IPS-NIHi7 (cell line): Measurements from ENCODE around the gene NALCN.

Experiments
- DNase-seq: peaks from one replicate; pipeline ENCODE4 v3.0.0; 2012; ENCODE audit warnings: mixed read lengths; ENCODE audit errors: extremely low spot score

Gene NALCN

DNA sequence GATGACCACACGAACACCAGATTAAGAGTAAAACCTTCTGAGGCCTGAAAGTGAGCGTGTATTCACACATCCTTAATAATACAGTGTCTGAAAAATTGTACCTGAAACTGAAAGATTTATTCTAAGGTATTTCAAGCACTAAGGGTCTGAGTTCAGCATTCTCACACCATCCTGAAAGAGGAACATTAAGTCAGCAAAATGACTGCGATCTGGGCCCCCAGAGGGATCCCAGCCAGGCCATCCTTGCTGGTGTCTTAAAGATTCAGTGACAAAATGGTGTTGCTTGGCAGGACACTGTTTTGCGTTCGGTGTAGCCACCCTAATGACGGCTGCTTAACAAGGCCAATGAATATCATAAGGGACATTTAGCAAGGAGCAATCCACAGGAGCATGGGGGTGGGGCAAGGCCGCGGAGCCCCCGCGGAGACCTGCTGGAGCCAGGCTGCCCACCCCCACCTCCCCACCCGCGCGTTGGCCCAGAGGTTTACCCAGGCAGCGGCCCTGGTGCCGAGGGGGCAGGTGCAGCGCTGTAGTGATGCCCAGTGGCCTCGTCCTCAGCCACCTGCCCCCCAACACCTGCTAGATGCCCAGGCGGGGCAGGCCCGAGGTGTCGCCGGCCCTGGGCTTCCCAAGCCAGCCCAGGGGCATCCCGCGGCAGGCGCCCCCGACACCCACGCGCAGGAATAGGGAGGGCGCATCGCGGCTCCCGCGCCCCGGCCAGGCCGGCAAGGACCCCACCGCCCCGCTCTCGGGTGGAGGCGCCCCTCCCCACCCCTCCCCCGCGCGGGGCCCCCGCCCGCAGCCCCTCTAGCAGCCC, 742 bp downstream of the NALCN start:
- no peak for DNase-seq

DNA sequence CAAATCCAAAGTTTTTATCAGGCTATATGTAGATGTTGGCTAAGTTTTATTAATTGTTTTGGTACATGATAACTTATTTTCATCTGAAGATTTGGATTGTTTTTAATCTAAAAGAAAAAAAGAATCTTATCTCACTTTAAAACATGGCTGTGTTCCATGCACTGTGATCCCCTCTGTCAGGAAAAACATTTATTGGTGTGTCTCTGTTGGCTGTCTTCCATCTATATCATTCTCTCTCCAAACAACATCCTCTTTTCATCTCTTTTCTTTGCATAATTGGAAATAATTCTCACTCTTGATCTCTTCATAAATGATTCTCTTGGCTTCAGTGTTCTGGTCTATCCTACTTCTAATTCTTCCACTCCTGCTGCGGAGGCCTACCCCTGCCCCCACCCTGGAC, 4.2 kb downstream of the NALCN start:
- DNase-seq: no peak

DNA sequence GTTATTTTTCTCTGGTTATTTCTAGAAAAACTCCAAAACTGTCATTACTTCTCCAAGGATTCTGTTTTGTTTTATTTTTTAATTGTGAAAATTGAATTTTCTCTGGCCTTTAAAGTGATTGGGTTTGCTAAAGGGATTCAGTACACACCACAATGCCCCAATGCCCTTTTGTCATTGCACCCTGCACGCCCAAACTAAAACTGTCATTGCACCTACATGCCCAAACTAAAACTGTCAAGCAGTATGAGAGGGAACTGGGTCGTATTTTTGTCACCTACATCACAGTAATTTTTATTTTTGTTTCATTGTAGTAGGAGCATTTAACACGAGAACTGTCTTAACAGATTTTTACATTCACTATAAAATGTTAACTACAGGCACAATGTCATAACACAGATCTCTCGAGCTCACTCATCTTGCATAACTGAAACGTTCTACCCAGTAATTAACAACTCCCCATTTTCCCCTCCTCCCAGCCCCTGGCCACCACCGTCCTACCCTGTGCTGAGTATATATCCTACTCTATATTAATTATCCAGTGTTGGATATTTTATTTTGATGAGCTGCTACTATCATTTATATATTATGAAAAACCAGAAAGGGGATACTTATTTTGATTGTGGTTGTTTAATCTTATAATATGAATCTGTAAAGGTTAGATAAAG, 7.2 kb downstream of the NALCN start:
- no peak for DNase-seq

DNA sequence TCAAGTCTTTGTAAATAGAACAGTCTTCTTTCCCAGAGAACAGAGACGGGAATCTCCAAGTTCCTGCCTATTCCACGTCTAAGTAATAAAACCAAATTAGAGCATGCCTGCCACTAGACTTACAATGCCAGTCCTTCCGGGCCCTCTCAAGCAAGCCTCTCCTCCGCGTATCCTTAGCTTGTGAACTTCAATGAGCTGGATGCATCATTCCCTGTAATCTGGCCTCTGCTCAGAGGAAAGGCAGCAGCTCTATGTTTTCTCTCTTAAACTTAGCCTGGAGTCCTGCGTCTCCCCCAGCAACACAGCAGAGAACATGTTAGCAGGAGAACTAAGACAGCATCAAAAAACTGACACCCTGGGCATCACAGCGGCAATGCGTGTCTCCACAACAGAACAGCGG, 8.2 kb downstream of the NALCN start:
- no peak for DNase-seq

DNA sequence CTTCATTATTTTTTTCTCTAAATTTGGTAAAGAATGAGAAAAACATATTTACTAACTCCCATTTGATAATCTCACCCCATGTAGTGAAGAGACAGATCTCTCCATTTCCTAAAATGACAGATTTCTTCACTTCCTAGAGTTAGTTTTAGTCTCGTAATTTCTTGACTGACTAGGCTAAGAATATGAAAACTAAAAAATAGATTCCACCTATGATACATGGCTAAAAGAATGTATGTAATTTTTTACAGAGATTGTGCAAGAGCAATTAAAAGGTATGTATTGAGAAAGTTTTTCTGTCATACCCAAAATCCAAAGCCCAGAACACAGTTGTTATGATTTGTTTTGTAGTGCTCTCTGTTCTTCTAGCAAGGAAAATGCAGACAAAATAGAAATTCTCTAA, 9.5 kb downstream of the NALCN start:
- no peak for DNase-seq

DNA sequence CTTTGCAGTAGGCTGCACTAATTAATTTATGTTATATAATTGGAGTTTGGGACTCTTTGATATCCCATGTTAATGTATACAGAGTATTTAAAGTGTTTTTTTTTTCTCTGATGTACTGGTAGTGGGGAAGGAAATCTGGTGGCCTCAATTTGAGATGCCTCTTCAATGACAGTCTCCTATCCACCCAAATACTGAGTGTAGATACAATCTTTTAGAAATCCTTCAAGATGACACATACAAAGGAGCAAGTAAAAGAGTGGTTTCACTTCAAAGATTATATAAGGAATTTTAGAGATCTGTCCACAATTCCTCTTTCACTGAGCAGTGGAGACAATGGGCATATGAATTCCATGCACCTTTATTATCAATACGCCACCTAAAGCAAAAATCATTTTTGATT, 15.1 kb downstream of the NALCN start:
- DNase-seq: no peak

DNA sequence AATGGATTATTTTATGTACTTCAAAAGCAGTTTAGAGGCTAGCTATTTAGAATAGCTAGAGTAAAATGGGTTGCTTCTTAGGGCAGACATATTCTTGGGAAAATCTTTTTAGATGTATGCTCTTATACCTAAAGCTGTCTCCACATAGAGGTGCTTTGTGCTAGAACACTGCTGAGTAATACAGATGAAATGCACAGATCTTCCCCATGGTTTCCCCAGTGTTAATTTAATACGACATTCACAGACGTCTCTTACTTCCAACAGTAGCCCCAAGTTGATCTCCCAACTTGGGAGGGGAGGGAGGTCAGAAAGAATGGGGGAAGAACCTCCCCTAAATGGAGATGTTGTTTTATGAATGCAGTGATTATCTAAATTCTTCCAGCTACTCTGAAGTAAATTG, 16.9 kb downstream of the NALCN start:
- no peak for DNase-seq

DNA sequence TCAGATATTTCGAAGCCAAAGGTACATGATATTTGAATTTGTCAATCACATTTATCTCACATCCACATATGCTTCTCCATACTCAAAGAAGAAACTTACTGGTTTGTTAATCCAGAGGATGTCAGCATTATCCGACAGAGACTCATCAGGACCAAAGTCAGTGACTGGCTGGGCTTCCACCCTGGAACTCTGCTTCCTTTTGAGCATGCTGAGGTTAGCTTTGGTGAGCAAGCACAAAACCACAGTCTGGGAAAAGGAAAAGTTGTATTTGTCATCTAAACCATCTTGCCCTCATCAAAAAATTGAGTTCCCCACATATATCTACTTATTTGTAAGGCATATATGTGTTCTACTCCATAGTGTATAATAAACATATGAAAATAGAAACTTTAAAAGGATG, 17.4 kb downstream of the NALCN start:
- no peak for DNase-seq

DNA sequence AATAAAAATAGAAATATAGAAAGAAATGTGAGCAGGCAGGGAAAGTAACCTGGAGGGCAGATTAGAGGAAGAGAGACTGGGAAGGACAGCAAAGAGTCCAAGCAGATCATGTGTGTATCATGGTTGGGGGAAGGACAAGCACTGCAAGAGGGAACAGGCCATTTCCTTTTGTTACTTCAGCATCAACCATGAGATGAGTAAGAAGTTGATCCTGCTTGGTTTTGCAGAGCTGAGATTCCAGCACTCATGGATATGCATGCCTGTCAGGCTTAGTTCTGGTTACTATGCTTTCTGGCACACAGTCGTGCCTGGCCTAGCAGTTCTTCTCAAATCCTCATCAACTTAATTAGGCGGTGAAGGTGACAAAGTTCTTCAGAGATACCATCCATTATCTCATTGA, 18.1 kb downstream of the NALCN start:
- DNase-seq: no peak

DNA sequence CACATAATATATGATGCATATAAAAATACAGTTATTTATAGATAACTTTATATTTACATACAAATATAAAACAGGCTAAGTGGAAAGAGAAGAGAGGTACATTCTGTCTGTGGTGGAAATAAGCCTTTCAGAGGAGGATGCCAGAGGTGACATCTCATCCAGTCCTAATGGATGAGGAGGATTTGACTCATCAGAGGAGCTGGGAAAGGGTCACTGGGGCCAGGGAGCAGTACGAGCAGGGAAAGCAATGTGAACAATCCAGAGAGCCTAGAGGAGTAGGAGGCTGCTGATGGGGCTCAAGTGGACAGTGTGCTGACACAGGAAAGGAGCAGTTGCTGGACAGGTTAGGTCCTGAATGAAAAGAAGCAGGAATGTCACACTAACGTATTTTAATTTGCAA, 18.6 kb downstream of the NALCN start:
- DNase-seq: no peak

DNA sequence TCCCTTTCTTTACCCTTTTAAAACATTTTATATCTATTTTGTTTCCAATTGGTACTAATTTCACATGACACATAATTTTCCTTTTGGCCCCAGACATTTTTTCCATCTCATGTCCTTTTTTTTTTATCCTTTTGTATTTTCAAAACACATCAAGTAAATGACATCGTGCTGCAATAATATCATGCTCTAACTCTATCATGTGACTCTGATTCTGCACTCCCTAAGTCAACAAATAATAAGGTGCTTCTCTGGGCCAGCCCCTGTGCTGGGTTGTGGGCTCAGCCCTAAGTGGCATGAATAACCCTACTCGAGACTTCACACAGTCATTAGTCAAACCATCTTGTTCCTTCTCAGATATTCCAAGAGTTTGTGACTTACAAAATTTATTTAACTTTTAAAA, 21.7 kb downstream of the NALCN start:
- no peak for DNase-seq

DNA sequence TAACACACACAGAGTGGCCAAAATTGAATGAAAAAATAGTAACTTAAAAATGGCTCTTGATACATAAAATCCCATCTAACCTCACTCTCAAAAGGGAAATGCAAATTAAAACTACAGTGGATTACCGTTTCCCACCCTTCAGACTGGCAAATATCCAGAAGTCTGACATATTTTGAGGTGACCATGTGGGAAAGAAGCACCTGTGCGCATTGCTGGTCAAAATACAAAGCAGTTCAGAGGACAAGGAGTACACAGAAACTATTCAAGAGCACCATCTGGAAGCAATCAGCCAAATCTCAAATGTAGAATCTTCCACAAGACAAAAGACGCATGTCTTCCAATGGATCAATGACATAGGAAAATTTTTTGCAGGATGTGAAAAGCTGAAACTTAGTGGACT, 23.2 kb downstream of the NALCN start:
- no peak for DNase-seq

DNA sequence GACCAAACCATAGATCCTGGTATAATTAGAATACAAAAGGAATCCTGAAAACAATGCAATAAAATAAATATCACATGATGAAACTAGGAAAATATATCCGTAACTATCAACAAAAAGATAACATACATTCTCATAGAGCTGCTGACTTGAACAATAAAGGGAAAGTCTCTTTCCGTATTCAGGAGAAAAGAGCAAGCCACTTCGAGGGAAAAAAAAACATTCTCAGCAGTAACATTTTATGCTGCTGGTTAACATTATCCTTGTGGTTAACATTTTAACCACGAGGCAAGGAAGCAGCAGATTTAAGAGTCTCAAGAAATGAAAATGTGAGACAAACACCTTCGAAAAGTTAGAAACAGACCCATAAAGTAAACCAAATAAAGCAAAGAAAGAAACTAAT, 25.8 kb downstream of the NALCN start:
- no peak for DNase-seq

DNA sequence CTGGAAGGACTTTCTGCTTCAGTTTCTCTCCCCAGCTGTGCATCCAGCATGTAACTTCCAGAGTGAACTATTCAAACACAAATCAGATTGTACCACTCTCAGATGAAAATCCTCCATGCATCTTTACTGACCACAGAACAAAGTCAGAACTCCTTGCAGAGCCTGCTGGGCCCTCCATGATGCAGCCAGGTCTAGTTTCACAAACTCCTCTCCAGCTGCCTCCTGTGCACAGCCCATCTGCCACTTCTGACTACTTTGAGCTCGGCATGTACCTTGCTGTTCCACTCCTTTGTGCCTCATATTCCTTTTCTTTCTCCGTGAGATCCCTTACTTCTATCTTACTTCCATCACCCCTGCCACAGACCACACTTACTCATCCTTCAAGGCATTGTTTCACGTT, 31.4 kb downstream of the NALCN start:
- no peak for DNase-seq

DNA sequence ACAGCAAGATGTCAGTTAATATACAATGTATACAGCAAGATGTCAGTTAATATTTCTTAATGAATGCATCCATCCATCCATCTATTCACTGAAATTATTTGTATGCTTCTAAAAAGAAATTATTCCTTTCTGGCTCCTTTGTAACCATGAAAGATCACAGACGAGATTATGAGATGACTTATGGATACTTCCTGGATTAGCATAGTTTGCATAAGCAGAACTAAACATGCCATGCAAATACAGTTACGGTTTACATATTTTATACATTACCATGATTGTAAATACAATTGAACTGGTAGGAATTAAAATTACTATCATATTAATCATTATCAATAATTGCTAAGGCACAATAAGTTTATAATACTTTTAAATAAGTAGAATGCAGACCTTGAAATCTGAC, 32.7 kb downstream of the NALCN start:
- no peak for DNase-seq

DNA sequence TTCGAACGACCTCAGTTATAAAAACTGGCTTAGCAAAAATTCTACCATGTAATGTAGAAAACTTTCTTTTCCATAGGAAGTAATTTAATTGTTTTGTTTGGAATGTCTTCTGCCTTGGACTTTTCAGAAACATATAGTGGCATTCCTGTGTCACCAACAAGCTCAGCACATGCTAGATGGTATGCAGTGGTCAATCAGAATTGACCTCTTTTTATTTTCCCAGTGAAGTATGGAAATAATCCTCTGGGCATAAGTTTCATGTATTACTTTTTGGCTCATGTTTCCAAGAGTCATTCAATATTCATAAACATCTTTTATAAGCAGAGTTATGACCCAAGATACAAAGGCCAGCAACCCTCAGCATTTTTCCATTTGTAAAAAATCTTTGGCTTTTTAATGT, 33.6 kb downstream of the NALCN start:
- no peak for DNase-seq

DNA sequence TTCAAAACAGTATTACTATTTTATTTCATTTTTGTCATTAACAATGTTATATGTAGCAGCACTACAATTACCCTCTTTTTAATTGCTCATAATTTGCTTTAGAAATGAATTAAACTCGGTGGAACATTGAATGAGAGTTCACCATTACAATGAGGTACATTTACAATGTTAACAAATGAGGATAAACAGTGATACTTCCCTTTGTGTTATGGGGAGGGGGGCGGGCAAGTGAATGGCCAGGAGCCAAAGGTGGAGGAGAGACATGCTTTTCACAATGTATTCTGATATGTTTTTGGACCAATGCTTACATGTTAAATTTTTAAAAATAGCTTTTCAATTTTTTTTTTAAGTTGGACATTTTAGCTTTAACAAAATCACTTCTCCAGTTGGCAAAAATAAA, 34.2 kb downstream of the NALCN start:
- peak; percentile 23 for DNase-seq

DNA sequence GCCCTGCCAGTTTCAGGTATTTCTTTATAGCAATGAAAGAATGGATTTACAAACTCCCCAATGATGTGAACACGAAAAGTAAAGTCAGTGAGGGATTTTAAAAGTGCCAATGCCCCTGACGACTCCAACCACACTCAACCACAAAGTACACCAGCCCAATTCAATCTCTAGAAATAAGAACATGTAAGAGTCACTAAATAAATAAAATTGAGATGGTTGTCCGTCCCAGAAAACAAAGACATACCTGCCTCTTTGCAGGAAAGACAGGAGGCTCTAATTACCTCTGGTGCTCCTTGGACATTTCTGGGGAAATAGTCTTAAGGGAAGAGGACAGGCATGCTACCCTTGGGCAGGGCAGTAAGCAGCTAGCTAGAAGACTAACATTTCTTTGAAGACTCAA, 55.8 kb downstream of the NALCN start:
- no peak for DNase-seq

DNA sequence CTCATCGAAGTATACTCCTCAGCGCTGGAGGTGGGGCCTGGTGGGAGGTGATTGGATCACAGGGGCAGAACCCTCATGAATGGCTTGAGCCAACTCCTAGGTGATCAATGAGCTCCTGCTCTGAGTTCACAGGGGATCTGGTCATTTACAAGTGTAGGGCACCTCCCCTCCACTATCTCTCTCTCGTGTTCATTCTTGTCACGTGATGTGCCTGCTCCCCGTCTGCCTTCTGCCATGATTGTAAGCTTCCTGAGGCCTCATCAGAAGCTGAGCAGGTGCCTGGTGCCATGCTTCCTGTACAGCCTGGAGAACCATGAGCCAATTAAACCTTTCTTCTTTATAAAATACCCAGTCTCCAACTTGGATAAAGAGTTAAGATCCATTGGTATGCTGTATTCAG, 61.4 kb downstream of the NALCN start:
- DNase-seq: no peak

DNA sequence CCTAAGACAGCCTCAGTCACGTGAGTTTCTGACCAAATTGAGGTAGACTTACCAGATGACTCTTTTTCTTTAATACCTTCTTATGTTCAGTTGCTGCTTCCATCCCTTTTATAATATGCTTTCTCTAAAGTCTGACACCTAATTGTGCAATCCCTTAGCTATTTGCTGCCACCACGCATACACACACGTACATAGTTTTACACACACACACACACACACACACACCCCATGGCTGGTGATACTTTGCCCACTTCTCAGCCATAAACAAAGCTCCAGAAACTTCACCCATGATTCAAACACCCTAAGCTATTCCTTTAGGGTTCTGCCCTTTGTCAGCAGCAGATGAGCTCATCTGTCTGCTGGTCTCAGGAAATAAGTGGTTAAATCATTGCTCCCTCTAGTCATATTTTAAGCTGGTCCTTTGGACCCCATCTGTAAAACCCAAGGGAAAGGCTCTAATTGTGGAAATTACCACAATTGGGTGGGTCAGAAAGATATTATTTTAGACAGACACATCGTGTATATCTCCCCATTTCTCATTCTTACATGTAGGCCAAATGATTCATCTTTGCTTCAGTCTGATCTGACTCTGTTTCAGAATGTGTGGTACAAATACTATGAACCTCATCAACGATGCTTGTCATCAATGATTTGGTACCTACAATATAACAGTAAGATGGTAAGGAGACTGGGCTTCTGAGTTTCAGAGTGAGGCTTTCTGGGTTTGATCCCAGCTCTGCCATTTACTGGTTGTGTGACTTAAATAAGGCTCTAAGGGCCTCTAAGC, 69.2 kb downstream of the NALCN start:
- no peak for DNase-seq

DNA sequence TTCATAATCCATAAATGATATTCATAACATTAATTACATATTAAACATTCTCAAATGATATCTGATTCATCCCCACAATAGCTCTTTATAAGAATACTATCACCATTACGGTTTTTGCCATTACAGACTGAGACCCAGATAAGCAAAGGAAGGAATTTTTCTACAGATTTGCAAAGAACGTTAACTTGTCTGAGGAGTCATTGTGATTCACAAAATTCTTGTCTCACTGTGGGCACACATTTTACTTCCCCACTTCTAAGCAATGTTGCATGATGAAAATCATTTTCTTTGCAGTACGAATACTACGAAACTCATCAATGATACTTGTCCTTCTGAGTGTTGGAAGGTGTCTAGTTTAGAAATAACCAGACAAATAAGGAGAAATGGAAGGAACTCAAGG, 70.1 kb downstream of the NALCN start:
- DNase-seq: no peak

DNA sequence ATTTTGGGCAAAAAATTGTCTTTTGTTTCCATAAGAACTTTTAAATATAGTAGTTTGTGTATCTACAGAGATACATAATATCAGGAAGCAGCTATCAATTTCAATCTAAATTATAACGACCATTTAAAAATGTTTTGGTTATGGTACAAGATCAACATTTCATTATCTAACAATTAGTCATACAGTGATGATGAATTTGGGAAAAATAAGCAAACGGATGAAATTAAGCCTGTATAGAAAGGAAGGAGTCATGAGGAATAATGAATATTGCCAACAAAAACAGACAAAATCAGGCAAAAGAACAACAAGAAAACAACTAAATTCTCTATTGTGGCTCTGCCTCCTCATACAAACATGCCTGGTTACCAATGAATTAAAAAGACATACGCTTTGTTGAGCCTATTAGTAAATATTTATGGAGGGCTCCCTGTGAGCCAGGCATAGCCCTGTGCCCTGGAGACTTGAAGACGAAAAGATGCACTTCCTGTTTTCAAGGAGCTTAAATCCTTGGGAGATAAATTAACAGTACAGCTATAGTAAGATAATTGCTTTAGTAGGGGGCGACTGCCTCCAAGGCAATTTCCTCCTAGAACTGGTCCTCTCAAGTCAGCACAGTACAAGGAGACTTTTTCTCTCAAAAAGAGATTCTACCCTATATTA, 73.0 kb downstream of the NALCN start:
- no peak for DNase-seq
